GM18526 (cell line): ENCODE measurements around the gene CABLES2.

ENCODE experiments used
- POLR2A ChIP-seq: IDR thresholded peaks from 3 replicates; pipeline ENCODE4 v1.6.1; 2011; ENCODE audit not compliant: insufficient read length; ENCODE audit errors: extremely low read depth

The CABLES2 gene

GRCh38 chr20:62407221-62407992 is at the start of gene CABLES2:
TSS of gene CABLES2 (minus strand) at chr20:62407285. CDS start at chr20:62407276, 9 bp downstream.
- TF ChIP-seq POLR2A: peak; percentile 19

DNA sequence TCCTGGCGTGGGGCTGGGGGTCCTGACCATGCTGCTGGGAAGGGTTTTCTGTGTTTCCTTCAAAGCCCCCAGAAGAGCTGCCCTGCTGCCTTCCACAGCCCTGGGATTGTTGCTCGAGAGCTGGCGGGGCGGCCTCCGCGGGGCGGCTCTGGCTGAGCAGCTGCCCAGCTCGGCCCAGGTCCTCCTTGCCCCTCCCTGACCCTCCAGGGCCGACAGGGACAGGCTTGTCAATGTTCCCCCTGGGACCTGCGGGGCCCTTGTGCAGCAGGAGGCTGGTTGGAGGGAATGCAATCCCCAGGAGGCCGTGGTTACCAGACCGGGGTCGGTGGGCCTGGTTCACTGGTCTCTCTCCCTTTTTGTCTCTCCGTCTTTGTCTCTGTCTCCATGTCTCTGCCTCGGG is 48.8 kb upstream of the CABLES2 start:
- TF ChIP-seq POLR2A: no peak

DNA sequence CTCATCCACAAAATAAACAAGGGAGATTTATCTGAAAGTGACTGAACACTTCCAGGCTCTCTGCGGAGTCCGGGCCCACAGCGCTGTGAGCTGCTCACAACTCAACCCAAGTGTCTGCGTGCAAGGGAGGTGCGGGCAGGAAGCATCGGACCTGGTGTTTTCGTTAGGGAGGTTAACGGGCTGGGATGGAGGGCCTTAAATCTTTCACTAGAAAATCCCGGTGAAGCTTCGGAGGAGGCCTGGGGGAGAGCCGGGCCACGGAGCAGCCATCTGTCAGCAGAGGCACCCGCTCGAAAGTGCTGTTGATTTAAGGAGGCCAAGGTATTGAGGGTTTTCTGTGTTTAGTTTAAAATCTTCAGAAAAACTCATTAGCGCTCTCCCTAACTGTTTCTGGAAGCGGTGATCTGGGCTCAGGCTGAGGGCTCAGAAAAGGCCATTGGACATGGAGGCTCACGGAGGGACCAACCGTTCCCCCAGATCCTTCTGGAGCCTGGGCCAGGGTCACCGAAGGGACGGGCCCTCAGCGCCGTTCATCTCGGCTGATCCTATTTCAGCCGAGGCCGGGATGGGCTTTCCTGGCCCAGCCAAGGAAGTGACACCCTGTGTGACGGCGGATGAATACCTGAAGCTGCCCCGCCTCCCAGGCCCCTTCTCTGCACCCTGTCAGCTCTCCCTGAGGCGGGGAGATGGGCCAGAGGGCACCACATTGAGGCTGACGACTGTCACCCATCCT is 48.0 kb upstream of the CABLES2 start:
- TF ChIP-seq POLR2A: no peak

DNA sequence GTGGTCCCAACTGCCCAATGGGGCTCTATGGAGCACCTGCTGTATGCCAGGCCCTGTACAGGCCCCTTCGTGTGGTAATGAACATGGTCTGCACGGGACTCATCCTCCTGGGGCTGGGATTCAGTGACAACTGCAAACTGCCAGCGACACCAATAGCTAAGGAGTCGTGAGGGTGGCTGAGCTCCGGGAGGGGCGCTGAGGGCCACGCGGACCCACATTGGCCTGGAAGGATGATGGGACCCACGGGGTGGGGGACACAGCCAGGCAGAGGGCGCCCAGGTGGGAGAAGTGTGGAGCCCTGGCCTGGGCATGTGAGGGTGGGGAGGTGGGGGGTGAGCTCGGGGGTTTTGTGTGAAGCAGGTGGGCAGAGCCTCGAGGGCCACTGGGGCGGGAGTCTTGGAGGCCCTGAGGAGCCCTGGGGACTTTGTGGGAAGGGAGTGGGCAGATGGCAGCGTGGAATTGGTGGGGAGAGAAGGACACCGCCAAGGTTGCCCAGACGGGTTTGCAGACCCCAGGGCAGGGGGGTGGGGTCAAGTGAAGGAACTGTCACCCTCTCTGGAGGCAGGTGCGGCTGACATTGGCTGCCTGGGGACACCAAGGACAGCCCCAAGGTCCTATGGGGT is 46.2 kb upstream of the CABLES2 start:
- TF ChIP-seq POLR2A: no peak

DNA sequence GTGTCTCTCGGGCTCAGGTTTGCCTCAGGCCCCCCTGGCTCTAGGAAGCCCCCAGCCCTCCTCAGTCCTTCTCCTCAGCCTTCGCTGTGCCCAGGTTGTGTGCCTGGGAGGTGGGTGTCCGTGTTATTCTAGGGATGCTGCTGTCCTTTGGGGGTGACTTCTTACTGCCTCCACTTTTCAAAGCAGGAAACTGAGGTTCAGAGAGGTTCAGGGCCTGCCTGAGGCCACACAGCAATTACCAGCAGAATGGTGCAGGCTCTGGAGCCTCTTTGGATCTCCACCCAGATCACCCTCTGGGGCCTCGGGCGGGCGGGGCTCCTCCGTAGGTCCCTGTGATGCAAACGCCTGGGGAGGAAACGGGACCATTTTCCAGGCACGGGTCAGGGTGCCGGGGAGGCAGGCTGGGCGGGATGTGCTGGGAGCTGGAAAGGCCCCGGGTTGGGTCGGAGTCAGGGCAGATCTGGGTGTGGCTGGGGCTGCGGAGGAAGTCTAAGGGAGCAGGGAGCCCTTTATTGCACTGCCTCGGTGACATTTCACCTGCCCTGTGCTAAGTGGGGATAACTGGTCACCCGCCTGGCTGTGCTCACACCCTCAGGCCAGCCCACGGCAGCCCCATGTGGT is 45.5 kb upstream of the CABLES2 start:
- no peak for TF ChIP-seq POLR2A

DNA sequence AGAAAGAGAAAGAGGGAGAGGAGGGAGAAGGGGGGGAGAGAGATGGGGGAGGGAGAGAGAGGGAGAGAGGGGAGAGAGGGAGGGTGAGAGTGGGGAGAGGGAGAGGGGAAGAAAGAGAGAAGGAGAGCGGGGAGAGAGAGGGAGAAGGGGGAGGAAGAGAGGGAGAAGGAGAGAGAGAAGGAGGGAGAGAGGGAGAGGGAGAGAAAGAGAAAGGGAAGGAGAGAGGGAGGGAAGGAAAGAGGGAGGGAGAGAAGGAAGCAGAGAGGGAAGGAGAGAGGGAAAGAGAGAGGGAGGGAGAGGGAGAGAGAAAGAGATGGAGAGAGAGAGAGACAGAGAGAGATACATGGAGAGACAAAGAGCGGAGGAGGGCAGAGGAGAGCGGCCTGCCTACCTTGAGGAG is 44.9 kb upstream of the CABLES2 start:
- TF ChIP-seq POLR2A: no peak

DNA sequence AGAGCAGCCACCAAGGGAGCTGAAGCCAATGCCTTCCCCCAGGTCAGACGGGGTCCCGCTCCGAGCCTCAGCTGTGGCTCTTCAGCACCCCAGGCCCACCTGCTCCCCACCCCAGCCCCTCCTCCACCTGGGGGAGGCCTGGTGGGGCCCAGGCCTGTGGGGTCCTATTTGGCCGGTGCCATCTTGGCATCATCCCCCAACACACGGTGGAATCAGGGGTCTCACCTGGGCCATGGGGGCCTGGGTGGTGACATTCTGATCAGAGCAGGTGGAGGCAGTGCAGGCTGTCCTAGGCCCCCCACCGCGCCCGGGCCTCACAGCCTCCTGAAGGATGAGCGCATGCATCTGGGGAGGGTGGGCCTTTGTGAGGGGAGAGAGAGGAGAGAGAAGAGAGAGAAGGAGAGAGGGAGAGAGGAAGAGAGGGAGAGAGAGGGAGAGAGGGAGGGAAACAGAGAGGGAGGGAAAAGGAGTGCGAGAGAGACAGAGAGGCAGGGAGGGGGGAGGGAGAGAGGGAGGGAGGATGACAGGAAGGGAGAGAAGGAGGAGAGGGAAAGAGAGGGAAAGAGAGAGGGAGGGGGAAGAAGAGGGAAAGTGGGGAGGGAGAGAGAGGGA is 44.2 kb upstream of the CABLES2 start:
- TF ChIP-seq POLR2A: no peak

GRCh38 chr20:62449951-62450691 is 43.0 kb upstream of the CABLES2 start:
- TF ChIP-seq POLR2A: no peak

DNA sequence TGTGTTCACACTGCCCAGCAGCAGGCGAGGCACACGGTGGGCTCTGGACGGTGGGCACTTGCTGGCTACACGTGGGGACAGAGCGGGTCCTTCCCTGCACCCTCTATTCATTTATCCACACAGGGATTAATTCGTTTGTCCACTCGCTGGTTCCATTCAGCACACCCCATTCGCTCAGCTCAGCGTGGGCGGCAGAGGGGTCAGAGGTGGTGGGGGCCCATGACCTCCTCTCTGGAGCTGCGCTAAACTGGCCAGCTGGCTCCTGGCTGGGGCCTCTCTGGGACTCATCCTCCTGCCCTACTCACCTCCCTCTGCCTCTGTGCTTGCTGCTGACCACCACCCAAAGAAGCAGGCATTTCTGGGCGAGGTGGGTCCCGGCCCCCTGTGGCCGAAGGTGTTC is 41.7 kb upstream of the CABLES2 start:
- TF ChIP-seq POLR2A: no peak

GRCh38 chr20:62448038-62448437 is 41.0 kb upstream of the CABLES2 start:
- TF ChIP-seq POLR2A: no peak

DNA sequence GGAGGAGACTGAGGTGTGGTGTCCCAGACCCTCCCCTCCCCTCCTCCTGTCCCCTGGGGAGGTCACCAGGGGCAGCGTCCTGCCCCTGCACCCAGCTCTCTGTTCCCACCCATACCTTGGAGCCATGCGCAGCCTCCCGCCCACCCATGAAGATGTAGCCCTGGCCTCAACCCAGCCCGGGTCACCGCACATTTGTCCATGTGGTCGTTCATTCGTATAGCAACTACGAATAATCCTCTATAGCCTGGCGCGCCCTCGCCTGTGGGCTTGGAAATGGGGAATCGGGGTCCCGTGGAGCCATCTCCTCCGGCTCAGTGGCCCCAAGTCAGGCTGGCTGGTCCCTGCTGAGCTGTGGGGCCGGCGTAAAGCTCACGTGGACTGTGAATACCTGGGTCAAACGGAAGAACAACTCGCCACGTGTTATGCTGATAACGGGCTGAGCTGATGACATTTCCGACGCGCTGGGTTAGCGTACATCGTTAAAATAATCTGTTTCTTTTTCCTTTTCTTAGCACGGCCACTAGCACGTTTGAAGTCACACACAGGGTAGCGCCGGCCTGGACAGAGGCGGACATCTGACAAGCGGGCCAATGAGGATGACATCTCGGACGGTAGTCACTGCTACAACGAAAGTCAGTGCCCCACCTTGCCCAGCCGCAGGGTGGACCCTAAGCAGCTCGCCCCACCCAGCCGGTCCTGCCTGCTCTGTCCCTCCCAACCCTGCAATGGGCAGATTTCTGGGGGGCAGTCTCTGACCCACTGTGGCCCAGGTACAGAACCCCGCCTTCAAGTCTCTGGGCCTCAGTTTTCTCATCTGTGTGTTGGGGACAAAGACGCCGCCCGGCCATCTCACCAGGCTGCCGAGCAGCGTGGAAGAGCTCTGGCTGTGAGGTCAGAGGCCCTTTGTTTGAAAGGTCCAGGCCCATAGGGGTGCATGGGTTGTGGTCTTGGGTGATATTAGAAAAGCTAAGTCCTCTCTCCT is 40.1 kb upstream of the CABLES2 start:
- TF ChIP-seq POLR2A: no peak

DNA sequence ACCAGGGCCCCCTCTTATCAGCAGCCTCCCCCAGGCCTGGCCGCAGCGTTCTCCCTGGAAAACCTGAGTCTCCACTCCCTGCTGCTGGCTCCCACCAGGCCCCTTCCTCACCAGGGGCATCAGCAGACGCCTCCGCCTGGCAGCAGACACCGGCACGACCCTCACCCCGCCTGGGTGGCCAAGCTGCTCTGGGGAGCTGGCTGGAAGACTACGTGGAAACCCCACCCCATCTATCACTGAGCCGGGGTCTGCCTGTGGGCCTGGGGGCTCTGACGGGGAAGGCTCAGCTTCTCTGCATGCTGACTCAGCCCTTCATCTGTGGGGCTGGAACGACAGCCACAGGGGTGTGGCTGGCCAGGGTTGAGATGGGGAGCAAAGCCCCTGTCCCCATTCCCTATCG is 39.4 kb upstream of the CABLES2 start:
- no peak for TF ChIP-seq POLR2A

DNA sequence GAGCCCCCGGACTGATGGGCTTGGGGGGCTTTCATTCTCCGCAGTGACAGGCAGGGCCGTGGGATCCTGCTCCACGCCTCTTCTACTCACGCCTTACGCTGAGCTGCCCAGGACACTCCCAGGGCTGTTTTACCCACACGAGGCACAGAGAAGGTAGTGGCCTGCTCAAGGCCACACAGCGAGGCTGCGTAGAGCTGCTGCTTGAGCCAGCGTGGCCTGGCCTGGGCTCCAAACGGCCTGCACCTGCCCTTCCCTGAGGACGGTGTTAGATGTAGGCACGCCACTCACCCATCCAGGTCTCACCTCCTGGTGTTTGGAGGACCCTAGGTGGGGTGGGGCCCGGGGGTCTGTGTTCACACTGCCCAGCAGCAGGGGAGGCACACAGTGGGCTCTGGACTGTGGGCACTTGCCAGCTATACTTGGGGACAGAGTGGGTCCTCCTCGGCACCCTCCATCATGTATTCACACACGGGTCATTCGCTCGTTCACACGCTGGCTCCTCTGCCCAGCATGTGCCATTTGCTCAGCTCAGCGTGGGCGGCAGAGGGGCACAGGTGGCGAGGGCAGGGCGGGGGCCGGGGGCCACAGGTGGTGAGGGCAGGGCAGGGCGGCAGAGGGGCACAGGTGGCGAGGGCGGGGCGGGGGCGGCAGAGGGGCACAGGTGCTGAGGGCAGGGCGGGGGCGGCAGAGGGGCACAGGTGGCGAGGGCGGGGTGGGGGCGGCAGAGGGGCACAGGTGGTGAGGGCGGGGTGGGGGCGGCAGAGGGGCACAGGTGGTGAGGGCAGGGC is 38.7 kb upstream of the CABLES2 start:
- no peak for TF ChIP-seq POLR2A

DNA sequence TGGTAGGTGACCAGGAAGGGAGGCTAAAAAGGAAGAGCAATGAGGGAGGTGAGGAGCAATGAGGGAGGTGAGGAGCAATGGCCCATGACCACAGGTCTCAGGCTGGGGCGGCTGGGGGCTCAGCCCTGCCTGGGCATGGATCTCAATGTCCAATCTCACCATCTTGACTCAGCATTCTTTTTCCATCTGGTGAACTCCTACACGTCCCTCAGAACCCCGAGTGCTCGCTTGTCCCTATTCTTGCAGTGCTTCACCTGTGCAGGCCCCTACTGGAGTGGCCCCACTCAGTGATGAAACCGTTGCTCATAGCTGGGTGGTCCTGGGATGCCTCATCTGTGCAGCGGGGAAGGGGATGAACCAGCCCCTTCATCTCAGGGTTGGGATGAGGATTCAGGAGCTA is 37.2 kb upstream of the CABLES2 start:
- TF ChIP-seq POLR2A: no peak
